Measurements from ENCODE around the gene RSPH9.

- no peak for TF ChIP-seq POLR2AphosphoS5 (IDR thresholded peaks at IDR 0.05; ENCODE audit: borderline replicate concordance, low read depth, low read length)
- no peak for TF ChIP-seq EZH2 (IDR thresholded peaks at IDR 0.05)
- no peak for TF ChIP-seq FOXP2 (optimal IDR thresholded peaks at IDR 0.05; ENCODE audit: control extremely low read depth, extremely low read length, insufficient read depth)
Measured at GRCh38 chr6:43695215-43695966, 50.6 kb downstream of the RSPH9 start.
